SK-N-SH (cell line): ENCODE measurements around the gene HHAT. TPM values are rescaled to one million over a fixed set of nuclear protein-coding genes. Genes with fewer than 3 reads are reported as not detected.

Source experiments
- CTCF ChIA-PET: fragments of 300-600, 350-600 bp; formaldehyde crosslinking; extraction: SDS; loops from one replicate; lab custom pipeline; 2021; lab: Yijun Ruan, JAX
- POLR2A ChIA-PET: fragments of 350-600 bp; sonication (Branson Sonifier 250); formaldehyde crosslinking; extraction: SDS; loops from one replicate; lab custom pipeline; 2020; ENCODE audit warnings: antibody characterized with exemption, inconsistent platforms; lab: Yijun Ruan, JAX
- DNase-seq: peaks from one replicate; pipeline ENCODE4 v3.0.0; 2012
- H2AFZ ChIP-seq: fragments of 200-600 bp; sonication (generic); 2 replicates; pipeline ENCODE4 v1.8.1; 2016; ENCODE audit warnings: antibody characterized with exemption, mild to moderate bottlenecking, low read depth
- H3F3A ChIP-seq: fragments of 200-600 bp; sonication (generic); replicated peaks from 2 replicates; pipeline ENCODE3; 2016; ENCODE audit warnings: antibody characterized with exemption, mild to moderate bottlenecking; ENCODE audit not compliant: insufficient read depth
- H3K27ac ChIP-seq, 2 experiments: fragments of 200-500 bp in 1 of 2; fragments of 200-600 bp in 1 of 2; sonication (Bioruptor generic) in 1 of 2; sonication (generic), shearing (Covaris generic) in 1 of 2; 2 replicates each; pipeline versions ENCODE4 v1.5.1 to v1.6.1; 2014 to 2016; ENCODE audit warnings: low read depth in 2 of 2, inconsistent platforms in 1 of 2, low read length in 1 of 2, mild to moderate bottlenecking in 1 of 2, mixed read lengths in 1 of 2
- H3K27me3 ChIP-seq: fragments of 200-600 bp; sonication (generic), shearing (Covaris generic); 2 replicates; pipeline ENCODE4 v1.6.1; 2016; ENCODE audit warnings: mixed run types; ENCODE audit not compliant: insufficient read depth
- H3K36me3 ChIP-seq, 2 experiments: fragments of 200-500 bp in 1 of 2; fragments of 200-600 bp in 1 of 2; sonication (Bioruptor generic) in 1 of 2; sonication (generic) in 1 of 2; replicated peaks in 1 of 2; 2 replicates each; pipeline versions ENCODE3 to v1.5.1; 2014 to 2016; ENCODE audit warnings: low read length in 1 of 2, mild to moderate bottlenecking in 1 of 2; ENCODE audit not compliant: insufficient read depth in 2 of 2, control insufficient read depth in 1 of 2
- H3K4me1 ChIP-seq, 2 experiments: fragments of 200-500 bp in 1 of 2; fragments of 200-600 bp in 1 of 2; sonication (Bioruptor generic) in 1 of 2; sonication (generic), shearing (Covaris generic) in 1 of 2; 2 replicates each; pipeline versions ENCODE4 v1.5.1 to v1.6.1; 2014 to 2016; ENCODE audit warnings: low read depth in 1 of 2, low read length in 1 of 2, mixed run types in 1 of 2; ENCODE audit not compliant: insufficient read depth in 2 of 2, control insufficient read depth in 1 of 2
- H3K4me2 ChIP-seq: fragments of 200-600 bp; sonication (generic), shearing (Covaris generic); 2 replicates; pipeline ENCODE4 v1.6.1; 2017; ENCODE audit warnings: mixed run types
- H3K4me3 ChIP-seq, 2 experiments: fragments of 200-500 bp in 1 of 2; fragments of 200-600 bp in 1 of 2; sonication (Bioruptor generic) in 1 of 2; sonication (generic), shearing (Covaris generic) in 1 of 2; 2 replicates each; pipeline versions ENCODE4 v1.5.1 to v1.8.1; 2014 to 2016; ENCODE audit warnings: low read depth in 2 of 2, inconsistent platforms in 1 of 2, low read length in 1 of 2, mild to moderate bottlenecking in 1 of 2, mixed read lengths in 1 of 2, moderate library complexity in 1 of 2
- H3K79me2 ChIP-seq: fragments of 200-600 bp; sonication (generic); 2 replicates; pipeline ENCODE4 v1.8.1; 2017; ENCODE audit warnings: mild to moderate bottlenecking; ENCODE audit not compliant: insufficient read depth
- H3K9ac ChIP-seq: fragments of 200-600 bp; sonication (generic); 2 replicates; pipeline ENCODE4 v1.6.1; 2017; ENCODE audit warnings: mixed run types
- H3K9me2 ChIP-seq: fragments of 200-600 bp; sonication (generic); 2 replicates; pipeline ENCODE4 v1.6.1; 2017; ENCODE audit warnings: mixed run types
- H3K9me3 ChIP-seq: fragments of 200-600 bp; sonication (generic); 2 replicates; pipeline ENCODE4 v1.6.1; 2017; ENCODE audit warnings: mixed run types, mild to moderate bottlenecking, moderate library complexity
- H4K20me1 ChIP-seq: fragments of 200-600 bp; sonication (generic); 2 replicates; pipeline ENCODE4 v1.6.1; 2017; ENCODE audit warnings: mild to moderate bottlenecking, mixed run types; ENCODE audit not compliant: insufficient read depth
- CHD2 ChIP-seq: fragments of 150-350 bp; IDR thresholded peaks from 2 replicates; pipeline ENCODE4 v1.6.1; 2018; ENCODE audit warnings: low read length; ENCODE audit not compliant: partially characterized antibody
- ELF1 ChIP-seq: IDR thresholded peaks from 2 replicates; pipeline ENCODE4 v1.4.0; 2012
- EP300 ChIP-seq, 2 experiments: IDR thresholded peaks; 2 replicates each; pipeline versions ENCODE4 v1.4.0 to v1.6.1; 2012; ENCODE audit warnings: borderline replicate concordance in 1 of 2, low read depth in 1 of 2, low read length in 1 of 2
- FOXJ3 ChIP-seq: sonication (generic); formaldehyde crosslinking; IDR thresholded peaks from 2 replicates; pipeline ENCODE4 v1.5.1; 2020; ENCODE audit warnings: mild to moderate bottlenecking, missing genetic modification reagents
- JUND ChIP-seq: IDR thresholded peaks from 2 replicates; pipeline ENCODE4 v1.4.0; 2012
- MAX ChIP-seq: IDR thresholded peaks from 2 replicates; pipeline ENCODE4 v1.4.0; 2012; ENCODE audit warnings: low read depth
- MEF2A ChIP-seq: IDR thresholded peaks from 2 replicates; pipeline ENCODE4 v1.4.0; 2012; ENCODE audit warnings: low read depth, borderline replicate concordance
- POLR2AphosphoS5 ChIP-seq: IDR thresholded peaks from 2 replicates; pipeline ENCODE4 v1.6.1; 2012; ENCODE audit warnings: low read depth, low read length
- RCOR1 ChIP-seq: fragments of 150-350 bp; IDR thresholded peaks from 2 replicates; pipeline ENCODE4 v1.6.1; 2017; ENCODE audit warnings: antibody characterized with exemption, low read length
- REST ChIP-seq: IDR thresholded peaks from 2 replicates; pipeline ENCODE4 v1.6.1; 2012; ENCODE audit warnings: mild to moderate bottlenecking, low read depth, low read length, moderate library complexity
- RFX5 ChIP-seq: IDR thresholded peaks from 2 replicates; pipeline ENCODE4 v1.6.1; 2012; ENCODE audit warnings: mild to moderate bottlenecking, improper control_type of control experiment, low read length
- SIN3A ChIP-seq: IDR thresholded peaks from 2 replicates; pipeline ENCODE4 v1.6.1; 2012; ENCODE audit warnings: low read depth, mild to moderate bottlenecking, low read length, moderate library complexity, borderline replicate concordance
- TAF1 ChIP-seq: IDR thresholded peaks from 2 replicates; pipeline ENCODE4 v1.6.1; 2012; ENCODE audit warnings: low read depth, mild to moderate bottlenecking, low read length, moderate library complexity, borderline replicate concordance
- TCF12 ChIP-seq: IDR thresholded peaks from 2 replicates; pipeline ENCODE4 v1.4.0; 2012
- USF2 ChIP-seq: fragments of 150-350 bp; IDR thresholded peaks from 2 replicates; pipeline ENCODE4 v1.6.1; 2017; ENCODE audit warnings: antibody characterized with exemption, low read length, low read depth, borderline replicate concordance
- WGBS: methylation state at CpG from one replicate; pipeline ENCODE4 v1.1.6; 2017; ENCODE audit warnings: low lambda C conversion rate; 5-methylcytosine and 5-hydroxymethylcytosine counted together
- polyA plus RNA-seq, 3 experiments: library from polyadenylated mRNA; depleted of rRNA; stranded (reverse); fragments of >200 nt; gene quantifications; 2 replicates each; pipeline ENCODE4 v1.2.3, GENCODE V29; 2012
- TF ChIP-seq, protein P1 (sequence below): IDR thresholded peaks from 2 replicates; pipeline ENCODE4 v1.4.0; 2012; ENCODE audit warnings: low read depth, borderline replicate concordance
- TF ChIP-seq, protein P2 (sequence below): fragments of 200-600 bp; sonication (generic); IDR thresholded peaks from 2 replicates; pipeline ENCODE4 v1.6.1; 2017; ENCODE audit warnings: antibody characterized with exemption, mild to moderate bottlenecking, moderate library complexity

HHAT gene
- polyA plus RNA-seq, 1 of the 3 experiments (the other 2 are of a cell fraction): 8.1 TPM

GRCh38 chr1:210608767-210609166 lies 280.1 kb downstream of the HHAT start:
- ChIA-PET CTCF (no interaction called here), POLR2A (no interaction called here)
- Histone ChIP-seq H3K4me2 (no peak overlapping the region), H3K27me3 (no peaks in the 10 kb centered on the region), H3K36me3 (no peaks in the 10 kb centered on the region), H3K9ac (no peak overlapping the region), H4K20me1 (no peaks in the 10 kb centered on the region), H3K27ac (no peak overlapping the region), H3K4me1 (no peaks in the 10 kb centered on the region), H3F3A (no peaks in the 10 kb centered on the region)
- no peak for TF ChIP-seq REST
- TF ChIP-seq, protein P1, sequence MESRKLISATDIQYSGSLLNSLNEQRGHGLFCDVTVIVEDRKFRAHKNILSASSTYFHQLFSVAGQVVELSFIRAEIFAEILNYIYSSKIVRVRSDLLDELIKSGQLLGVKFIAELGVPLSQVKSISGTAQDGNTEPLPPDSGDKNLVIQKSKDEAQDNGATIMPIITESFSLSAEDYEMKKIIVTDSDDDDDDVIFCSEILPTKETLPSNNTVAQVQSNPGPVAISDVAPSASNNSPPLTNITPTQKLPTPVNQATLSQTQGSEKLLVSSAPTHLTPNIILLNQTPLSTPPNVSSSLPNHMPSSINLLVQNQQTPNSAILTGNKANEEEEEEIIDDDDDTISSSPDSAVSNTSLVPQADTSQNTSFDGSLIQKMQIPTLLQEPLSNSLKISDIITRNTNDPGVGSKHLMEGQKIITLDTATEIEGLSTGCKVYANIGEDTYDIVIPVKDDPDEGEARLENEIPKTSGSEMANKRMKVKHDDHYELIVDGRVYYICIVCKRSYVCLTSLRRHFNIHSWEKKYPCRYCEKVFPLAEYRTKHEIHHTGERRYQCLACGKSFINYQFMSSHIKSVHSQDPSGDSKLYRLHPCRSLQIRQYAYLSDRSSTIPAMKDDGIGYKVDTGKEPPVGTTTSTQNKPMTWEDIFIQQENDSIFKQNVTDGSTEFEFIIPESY: no peak
- TF ChIP-seq EP300 (IDR thresholded peaks at IDR 0.05; ENCODE audit: borderline replicate concordance in 1 of 2, low read depth in 1 of 2, low read length in 1 of 2): no peak
- TF ChIP-seq MAX: no peak
- TF ChIP-seq JUND: no peak
- no peak for TF ChIP-seq USF2
- TF ChIP-seq SIN3A: no peak
- TF ChIP-seq TAF1: no peak
- TF ChIP-seq, protein P2, sequence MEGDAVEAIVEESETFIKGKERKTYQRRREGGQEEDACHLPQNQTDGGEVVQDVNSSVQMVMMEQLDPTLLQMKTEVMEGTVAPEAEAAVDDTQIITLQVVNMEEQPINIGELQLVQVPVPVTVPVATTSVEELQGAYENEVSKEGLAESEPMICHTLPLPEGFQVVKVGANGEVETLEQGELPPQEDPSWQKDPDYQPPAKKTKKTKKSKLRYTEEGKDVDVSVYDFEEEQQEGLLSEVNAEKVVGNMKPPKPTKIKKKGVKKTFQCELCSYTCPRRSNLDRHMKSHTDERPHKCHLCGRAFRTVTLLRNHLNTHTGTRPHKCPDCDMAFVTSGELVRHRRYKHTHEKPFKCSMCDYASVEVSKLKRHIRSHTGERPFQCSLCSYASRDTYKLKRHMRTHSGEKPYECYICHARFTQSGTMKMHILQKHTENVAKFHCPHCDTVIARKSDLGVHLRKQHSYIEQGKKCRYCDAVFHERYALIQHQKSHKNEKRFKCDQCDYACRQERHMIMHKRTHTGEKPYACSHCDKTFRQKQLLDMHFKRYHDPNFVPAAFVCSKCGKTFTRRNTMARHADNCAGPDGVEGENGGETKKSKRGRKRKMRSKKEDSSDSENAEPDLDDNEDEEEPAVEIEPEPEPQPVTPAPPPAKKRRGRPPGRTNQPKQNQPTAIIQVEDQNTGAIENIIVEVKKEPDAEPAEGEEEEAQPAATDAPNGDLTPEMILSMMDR: no peak
- TF ChIP-seq RCOR1: no peak
- no peak for TF ChIP-seq POLR2AphosphoS5
- TF ChIP-seq CHD2: no peak
- TF ChIP-seq MEF2A: no peak
- TF ChIP-seq TCF12: no peak
- no peak for TF ChIP-seq ELF1
- no peak for TF ChIP-seq FOXJ3 (CRISPR knock-in tag)
- no peak for TF ChIP-seq RFX5
- TF ChIP-seq, all 33 proteins: peak for 0
- no peak overlapping the region for H3K4me3 ChIP-seq
- DNase-seq: no peak
- 62% methylated on average over 5 of the region's 5 CpGs for WGBS
- no peaks in the 10 kb centered on the region for H3K9me2 ChIP-seq
- no peak overlapping the region for H2AFZ ChIP-seq
- no peaks in the 10 kb centered on the region for H3K79me2 ChIP-seq
- no peaks in the 10 kb centered on the region for H3K9me3 ChIP-seq
